Measurements from ENCODE around the gene MYH9. TPM values are rescaled to one million over a fixed set of nuclear protein-coding genes. Genes with fewer than 3 reads are reported as not detected.
A peak's percentile ranks its signal among the peaks of the same experiment; 100 is the strongest.

Gene MYH9
- total RNA-seq, 2 experiments from 2014 or later, result 901 to 925 TPM

- TF ChIP-seq, protein P1, sequence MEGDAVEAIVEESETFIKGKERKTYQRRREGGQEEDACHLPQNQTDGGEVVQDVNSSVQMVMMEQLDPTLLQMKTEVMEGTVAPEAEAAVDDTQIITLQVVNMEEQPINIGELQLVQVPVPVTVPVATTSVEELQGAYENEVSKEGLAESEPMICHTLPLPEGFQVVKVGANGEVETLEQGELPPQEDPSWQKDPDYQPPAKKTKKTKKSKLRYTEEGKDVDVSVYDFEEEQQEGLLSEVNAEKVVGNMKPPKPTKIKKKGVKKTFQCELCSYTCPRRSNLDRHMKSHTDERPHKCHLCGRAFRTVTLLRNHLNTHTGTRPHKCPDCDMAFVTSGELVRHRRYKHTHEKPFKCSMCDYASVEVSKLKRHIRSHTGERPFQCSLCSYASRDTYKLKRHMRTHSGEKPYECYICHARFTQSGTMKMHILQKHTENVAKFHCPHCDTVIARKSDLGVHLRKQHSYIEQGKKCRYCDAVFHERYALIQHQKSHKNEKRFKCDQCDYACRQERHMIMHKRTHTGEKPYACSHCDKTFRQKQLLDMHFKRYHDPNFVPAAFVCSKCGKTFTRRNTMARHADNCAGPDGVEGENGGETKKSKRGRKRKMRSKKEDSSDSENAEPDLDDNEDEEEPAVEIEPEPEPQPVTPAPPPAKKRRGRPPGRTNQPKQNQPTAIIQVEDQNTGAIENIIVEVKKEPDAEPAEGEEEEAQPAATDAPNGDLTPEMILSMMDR (IDR thresholded peaks at IDR 0.05), result no peak
- DNase-seq (no peak), ATAC-seq (ENCODE audit: poor library complexity) (no peak)
- peak overlapping the region; percentile 25 for H3K4me3 Mint-ChIP-seq
- H3K27me3 ChIP-seq (ENCODE audit: control insufficient read depth in 1 of 2, insufficient read depth in 2 of 2, low read length in 2 of 2), result no peaks in the 10 kb centered on the region
- ChIA-PET CTCF (no interaction called here), POLR2A (no interaction called here)
- no peak overlapping the region for H3K4me3 ChIP-seq (ENCODE audit: low read length)
- H3K27ac ChIP-seq (ENCODE audit: low read depth in 1 of 2, low read length in 2 of 2), result no peak overlapping the region
- H3K9me3 ChIP-seq (ENCODE audit: control insufficient read depth in 1 of 2, insufficient read depth in 1 of 2, low read length in 2 of 2), result no peaks in the 10 kb centered on the region
- peak overlapping the region; percentile 47 for H3K27ac Mint-ChIP-seq
- H3K9me3 Mint-ChIP-seq, result no peaks in the 10 kb centered on the region
- intact Hi-C loops (cut with DNase I, micrococcal nuclease), result no loop called here
- peaks cover 92% of the 10 kb centered on the region for H3K36me3 Mint-ChIP-seq (ENCODE audit: low read depth)
- no peaks in the 10 kb centered on the region for H3K27me3 Mint-ChIP-seq
- peaks cover 98% of the 10 kb centered on the region for H3K36me3 ChIP-seq (ENCODE audit: insufficient read depth, low read length)
- H3K4me1 ChIP-seq (ENCODE audit: insufficient read depth, low read length), result peaks cover 12% of the 10 kb centered on the region
- peaks cover 19% of the 10 kb centered on the region for H3K4me1 Mint-ChIP-seq (ENCODE audit: low read depth)
These were observed 82.0 kb downstream of the MYH9 start for GRCh38 chr22:36305813-36306212.

DNA sequence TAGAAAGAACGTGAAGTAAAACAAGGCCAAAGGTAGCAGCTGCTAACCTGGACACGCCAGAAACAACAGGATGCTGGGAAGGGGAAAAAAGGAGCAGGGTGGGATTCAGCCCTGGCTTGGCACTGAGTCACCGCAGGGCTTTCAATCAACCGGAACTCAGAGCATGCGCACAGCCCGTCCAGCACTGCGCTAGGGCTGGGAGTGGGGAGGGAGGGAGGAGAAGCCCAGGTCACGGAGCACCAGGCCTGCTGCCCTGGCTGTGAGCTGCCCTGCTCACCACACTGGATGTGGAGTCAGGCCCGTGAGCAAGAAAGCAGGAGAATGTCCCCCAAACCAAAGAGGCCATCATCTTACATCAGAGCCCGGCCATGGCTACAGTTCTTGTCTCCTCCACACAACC is 83.3 kb downstream of the MYH9 start:
- ChIA-PET POLR2A (no interaction called here), CTCF (interaction anchor here (7.9 kb wide), 1 partner anchor 165 kb away, joined by 60 read pairs; no protein-coding TSS in a partner anchor)
- no peaks in the 10 kb centered on the region for H3K27me3 Mint-ChIP-seq
- H3K36me3 Mint-ChIP-seq (ENCODE audit: low read depth), result peaks cover 97% of the 10 kb centered on the region
- H3K4me3 ChIP-seq (ENCODE audit: low read length), result no peak overlapping the region
- peaks cover 19% of the 10 kb centered on the region for H3K4me1 Mint-ChIP-seq (ENCODE audit: low read depth)
- ATAC-seq (ENCODE audit: poor library complexity) (no peak), DNase-seq (no peak)
- peaks cover 99% of the 10 kb centered on the region for H3K36me3 ChIP-seq (ENCODE audit: insufficient read depth, low read length)
- peak overlapping the region; percentile 36 for H3K27ac Mint-ChIP-seq
- no peaks in the 10 kb centered on the region for H3K9me3 ChIP-seq (ENCODE audit: control insufficient read depth in 1 of 2, insufficient read depth in 1 of 2, low read length in 2 of 2)
- H3K4me3 Mint-ChIP-seq, result no peak overlapping the region
- intact Hi-C loops (cut with DNase I, micrococcal nuclease), result loop anchor here in 1 of 2 experiments (5.0 kb wide), 1 partner anchor 33 kb away; no protein-coding TSS in a partner anchor
- H3K4me1 ChIP-seq (ENCODE audit: insufficient read depth, low read length), result peaks cover 18% of the 10 kb centered on the region
- TF ChIP-seq, protein P1 (IDR thresholded peaks at IDR 0.05), result no peak
- no peak overlapping the region for H3K27ac ChIP-seq (ENCODE audit: low read depth in 1 of 2, low read length in 2 of 2)
- no peaks in the 10 kb centered on the region for H3K9me3 Mint-ChIP-seq
- no peaks in the 10 kb centered on the region for H3K27me3 ChIP-seq (ENCODE audit: control insufficient read depth in 1 of 2, insufficient read depth in 2 of 2, low read length in 2 of 2)

- intact Hi-C loops (cut with DNase I, micrococcal nuclease), result loop anchor here in 1 of 2 experiments (5.0 kb wide), 1 partner anchor 33 kb away; no protein-coding TSS in a partner anchor
- ChIA-PET POLR2A (interaction anchor here (1.3 kb wide), 1 partner anchor 74 kb away, joined by 3 read pairs; no protein-coding TSS in a partner anchor), CTCF (interaction anchor here (7.9 kb wide), 1 partner anchor 166 kb away, joined by 60 read pairs; no protein-coding TSS in a partner anchor)
- H3K27me3 Mint-ChIP-seq, result no peaks in the 10 kb centered on the region
- H3K9me3 Mint-ChIP-seq, result no peaks in the 10 kb centered on the region
- no peaks in the 10 kb centered on the region for H3K9me3 ChIP-seq (ENCODE audit: control insufficient read depth in 1 of 2, insufficient read depth in 1 of 2, low read length in 2 of 2)
- H3K27me3 ChIP-seq (ENCODE audit: control insufficient read depth in 1 of 2, insufficient read depth in 2 of 2, low read length in 2 of 2), result no peaks in the 10 kb centered on the region
- TF ChIP-seq, protein P1 (IDR thresholded peaks at IDR 0.05), result no peak
- H3K36me3 ChIP-seq (ENCODE audit: insufficient read depth, low read length), result peaks cover 99% of the 10 kb centered on the region
- H3K4me1 Mint-ChIP-seq (ENCODE audit: low read depth), result peaks cover 19% of the 10 kb centered on the region
- DNase-seq (no peak), ATAC-seq (ENCODE audit: poor library complexity) (no peak)
- H3K36me3 Mint-ChIP-seq (ENCODE audit: low read depth), result peaks cover 97% of the 10 kb centered on the region
- H3K27ac Mint-ChIP-seq, result peak overlapping the region; percentile 36
- no peak overlapping the region for H3K4me3 ChIP-seq (ENCODE audit: low read length)
- no peak overlapping the region for H3K27ac ChIP-seq (ENCODE audit: low read depth in 1 of 2, low read length in 2 of 2)
- H3K4me3 Mint-ChIP-seq, result no peak overlapping the region
- peaks cover 15% of the 10 kb centered on the region for H3K4me1 ChIP-seq (ENCODE audit: insufficient read depth, low read length)
These were observed 83.9 kb downstream of the MYH9 start for GRCh38 chr22:36303874-36304273.
